ENCODE results near the gene PRELP.

- no peak for TF ChIP-seq CTCF (IDR thresholded peaks at IDR 0.05)
- no peak for TF ChIP-seq POLR2A (IDR thresholded peaks at IDR 0.05)
Measured at GRCh38 chr1:203503836-203504235, 28.2 kb downstream of the PRELP start.
